Measurements from ENCODE around the gene RAD51B. TPM values are rescaled to one million over a fixed set of nuclear protein-coding genes. Genes with fewer than 3 reads are reported as not detected.

The RAD51B gene
- total RNA-seq, 1 experiment from 2014 or later: 29.9 TPM

DNA sequence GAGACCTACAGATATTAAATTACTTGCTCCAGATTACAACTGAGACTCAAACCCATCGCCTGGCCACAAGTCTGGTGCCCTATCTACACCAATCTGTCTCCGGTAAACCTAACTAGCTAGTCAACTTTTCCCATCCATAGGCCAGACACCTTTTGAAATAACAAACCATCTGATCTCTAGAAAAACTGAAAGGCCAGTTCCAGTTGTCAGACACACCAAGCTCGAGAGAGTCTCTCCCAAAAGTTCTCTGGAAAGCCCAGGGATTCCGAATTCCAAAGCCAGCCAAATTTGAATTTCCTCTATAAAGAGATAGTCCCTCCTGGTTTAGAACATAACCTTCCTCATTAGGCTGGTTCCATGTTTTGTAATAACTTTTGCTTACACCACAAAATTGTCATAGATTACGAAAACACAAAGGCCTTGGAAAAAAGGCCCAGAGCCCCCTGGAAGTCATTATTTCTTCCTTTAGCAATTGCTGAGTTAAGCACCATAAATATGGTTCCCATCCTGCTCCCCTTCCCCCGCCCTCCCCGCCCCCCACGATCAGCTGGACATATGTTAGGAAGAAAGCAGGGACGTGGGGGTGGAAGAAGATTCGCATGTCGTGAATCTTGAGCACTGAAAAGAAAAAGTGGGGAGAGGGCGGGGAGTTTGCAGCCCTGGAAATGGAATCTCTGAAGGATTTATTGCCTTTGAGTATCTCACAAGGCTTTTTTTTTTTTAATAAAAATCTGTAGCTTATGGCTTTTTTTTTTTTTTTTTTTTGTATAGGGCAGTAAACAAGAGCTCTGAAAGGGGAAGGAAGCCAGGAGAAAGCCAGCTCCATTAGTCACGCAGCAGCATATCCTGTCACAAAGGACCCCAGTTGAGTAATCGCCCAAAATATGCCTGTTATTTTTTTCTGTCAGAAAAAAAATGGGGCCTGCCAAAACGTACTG, 862.9 kb downstream of the RAD51B start:
- Histone ChIP-seq H3K4me2 (peak overlapping the region; percentile 71), H3K27me3 (ENCODE audit: insufficient read depth, low read depth) (no peaks in the 10 kb centered on the region), H3K9me2 (ENCODE audit: insufficient read depth) (no peaks in the 10 kb centered on the region), H3K4me3 (0 out of 2 replicates have a peak overlapping the region, but pooled peaks have one; percentile 2), H3K9me3 (ENCODE audit: insufficient read depth, low read depth) (no peaks in the 10 kb centered on the region), H3K4me1 (replicated peaks; ENCODE audit: insufficient read depth) (peaks cover 65% of the 10 kb centered on the region), H2AFZ (peak overlapping the region; percentile 22; the same call in 1 of the 2 replicates), H3F3A (ENCODE audit: insufficient read depth, low read depth) (peaks cover 44% of the 10 kb centered on the region), H4K20me1 (ENCODE audit: insufficient read depth) (no peaks in the 10 kb centered on the region), H3K79me2 (ENCODE audit: low read depth) (peaks cover 15% of the 10 kb centered on the region; the same call in 1 of the 2 replicates), H3K36me3 (ENCODE audit: low read depth) (no peaks in the 10 kb centered on the region), H3K27ac (peak overlapping the region; percentile 90)
- intact Hi-C loops (cut with micrococcal nuclease; ENCODE audit: unreplicated experiment): loop anchor here (5.0 to 10.0 kb wide), 2 partner anchors 155 to 738 kb away; no protein-coding TSS in a partner anchor
- POLR2A ChIA-PET (ENCODE audit: unreplicated experiment): interaction anchor here (0.5 to 1.3 kb wide), 12 partner anchors 12 to 1067 kb away, joined by 3 to 32 read pairs (median 8); no protein-coding TSS in a partner anchor
- BruUV-seq (replicated peaks): no TSS peak
- DNase-seq: peak; percentile 75 to 96
- TF ChIP-seq, protein P1, sequence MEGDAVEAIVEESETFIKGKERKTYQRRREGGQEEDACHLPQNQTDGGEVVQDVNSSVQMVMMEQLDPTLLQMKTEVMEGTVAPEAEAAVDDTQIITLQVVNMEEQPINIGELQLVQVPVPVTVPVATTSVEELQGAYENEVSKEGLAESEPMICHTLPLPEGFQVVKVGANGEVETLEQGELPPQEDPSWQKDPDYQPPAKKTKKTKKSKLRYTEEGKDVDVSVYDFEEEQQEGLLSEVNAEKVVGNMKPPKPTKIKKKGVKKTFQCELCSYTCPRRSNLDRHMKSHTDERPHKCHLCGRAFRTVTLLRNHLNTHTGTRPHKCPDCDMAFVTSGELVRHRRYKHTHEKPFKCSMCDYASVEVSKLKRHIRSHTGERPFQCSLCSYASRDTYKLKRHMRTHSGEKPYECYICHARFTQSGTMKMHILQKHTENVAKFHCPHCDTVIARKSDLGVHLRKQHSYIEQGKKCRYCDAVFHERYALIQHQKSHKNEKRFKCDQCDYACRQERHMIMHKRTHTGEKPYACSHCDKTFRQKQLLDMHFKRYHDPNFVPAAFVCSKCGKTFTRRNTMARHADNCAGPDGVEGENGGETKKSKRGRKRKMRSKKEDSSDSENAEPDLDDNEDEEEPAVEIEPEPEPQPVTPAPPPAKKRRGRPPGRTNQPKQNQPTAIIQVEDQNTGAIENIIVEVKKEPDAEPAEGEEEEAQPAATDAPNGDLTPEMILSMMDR (conservative IDR thresholded peaks at IDR 0.05): no peak
- TF ChIP-seq EZH2 (IDR thresholded peaks at IDR 0.05; ENCODE audit: low read depth): no peak
- CTCF ChIA-PET: interaction anchor here (0.6 to 0.7 kb wide), 2 partner anchors 18 to 106 kb away, joined by 3 to 10 read pairs; no protein-coding TSS in a partner anchor

DNA sequence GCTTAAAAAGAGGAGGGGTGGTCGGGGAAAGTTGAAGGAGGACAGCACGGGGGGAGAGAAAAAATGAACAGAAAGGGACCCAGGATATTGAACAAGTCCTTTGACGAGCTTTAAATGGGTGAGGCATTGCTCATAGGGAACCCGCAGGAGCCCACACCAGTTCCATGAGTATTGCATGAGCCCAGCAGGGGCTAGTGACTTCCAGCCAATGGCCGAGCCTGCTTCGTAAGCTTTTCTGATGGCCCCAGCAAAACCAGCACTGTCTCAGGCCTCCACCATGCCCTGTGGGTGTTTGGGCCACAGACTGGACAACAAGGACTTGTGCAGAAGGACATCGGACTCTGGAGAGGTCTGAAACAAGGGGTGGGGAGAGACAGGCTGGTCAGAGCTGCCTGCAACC, 863.7 kb downstream of the RAD51B start:
- no TSS peak for BruUV-seq (replicated peaks)
- intact Hi-C loops (cut with micrococcal nuclease; ENCODE audit: unreplicated experiment): loop anchor here (5.0 to 10.0 kb wide), 2 partner anchors 156 to 739 kb away; no protein-coding TSS in a partner anchor

More for the DNA sequence above, 863.7 kb downstream of the RAD51B start:
- CTCF ChIA-PET: interaction anchor here (0.5 to 0.6 kb wide), 3 partner anchors 11 to 113 kb away, joined by 3 to 4 read pairs (median 3); no protein-coding TSS in a partner anchor
- Histone ChIP-seq H3K9me3 (ENCODE audit: insufficient read depth, low read depth) (no peaks in the 10 kb centered on the region), H3K4me1 (replicated peaks; ENCODE audit: insufficient read depth) (peaks cover 73% of the 10 kb centered on the region), H3K27ac (peak overlapping the region; percentile 90), H3K4me2 (peak overlapping the region; percentile 65), H3K27me3 (ENCODE audit: insufficient read depth, low read depth) (no peaks in the 10 kb centered on the region), H3K79me2 (ENCODE audit: low read depth) (peaks cover 15% of the 10 kb centered on the region; the same call in 1 of the 2 replicates), H2AFZ (no peak overlapping the region), H4K20me1 (ENCODE audit: insufficient read depth) (no peaks in the 10 kb centered on the region), H3K9me2 (ENCODE audit: insufficient read depth) (no peaks in the 10 kb centered on the region), H3F3A (ENCODE audit: insufficient read depth, low read depth) (peaks cover 51% of the 10 kb centered on the region), H3K4me3 (no peak overlapping the region), H3K36me3 (ENCODE audit: low read depth) (no peaks in the 10 kb centered on the region)
- POLR2A ChIA-PET (ENCODE audit: unreplicated experiment): interaction anchor here (0.6 to 1.3 kb wide), 8 partner anchors 42 to 1068 kb away, joined by 3 to 20 read pairs (median 13); no protein-coding TSS in a partner anchor
- no peak for TF ChIP-seq EZH2 (IDR thresholded peaks at IDR 0.05; ENCODE audit: low read depth)
- TF ChIP-seq, protein P1 (conservative IDR thresholded peaks at IDR 0.05): no peak
- no peak for DNase-seq
